Endodermal cell (in vitro differentiated cells): ENCODE measurements around the gene B4GALNT1. TPM values are rescaled to one million over a fixed set of nuclear protein-coding genes. Genes with fewer than 3 reads are reported as not detected.

Experiments
- DNase-seq: peaks from one replicate; pipeline ENCODE4 v3.0.0-alpha.2; 2017
- H3K27ac ChIP-seq: 2 replicates; pipeline ENCODE4 v1.5.1; 2013; ENCODE audit warnings: mild to moderate bottlenecking, low read depth, low read length, moderate library complexity
- H3K27me3 ChIP-seq: 2 replicates; pipeline ENCODE4 v1.6.1; 2013; ENCODE audit warnings: mild to moderate bottlenecking, low read length, moderate library complexity; ENCODE audit not compliant: insufficient read depth, control insufficient read depth, poor library complexity, severe bottlenecking
- H3K36me3 ChIP-seq: 2 replicates; pipeline ENCODE4 v1.7.0; 2013; ENCODE audit warnings: mild to moderate bottlenecking, low read length, moderate library complexity; ENCODE audit not compliant: control insufficient read depth, insufficient read depth
- H3K4me1 ChIP-seq: one replicate; pipeline ENCODE4 v1.7.0; 2013; ENCODE audit warnings: low read length; ENCODE audit not compliant: control insufficient read depth, insufficient read depth
- H3K4me3 ChIP-seq: 2 replicates; pipeline ENCODE4 v1.5.1; 2013; ENCODE audit warnings: mild to moderate bottlenecking, low read length, moderate library complexity
- H3K9ac ChIP-seq: 2 replicates; pipeline ENCODE4 v1.6.1; 2013; ENCODE audit warnings: mild to moderate bottlenecking, low read length, moderate library complexity; ENCODE audit not compliant: poor library complexity, severe bottlenecking; ENCODE audit errors: extremely low read depth
- H3K9me3 ChIP-seq: 2 replicates; pipeline ENCODE4 v1.6.1; 2013; ENCODE audit warnings: mild to moderate bottlenecking, low read length, moderate library complexity; ENCODE audit not compliant: control insufficient read depth
- H3K27ac Mint-ChIP-seq: 2 replicates; pipeline ENCODE4 v1.8.0; 2020; ENCODE audit warnings: mixed read lengths
- H3K27me3 Mint-ChIP-seq: 2 replicates; pipeline ENCODE4 v1.8.0; 2021; ENCODE audit warnings: mild to moderate bottlenecking, mixed read lengths; ENCODE audit not compliant: insufficient read depth
- H3K36me3 Mint-ChIP-seq: 2 replicates; pipeline ENCODE4 v1.8.0; 2020; ENCODE audit warnings: low read depth, mixed read lengths
- H3K4me1 Mint-ChIP-seq: 2 replicates; pipeline ENCODE4 v1.8.0; 2020; ENCODE audit warnings: mixed read lengths
- H3K4me3 Mint-ChIP-seq: 2 replicates; pipeline ENCODE4 v1.8.0; 2020; ENCODE audit warnings: mild to moderate bottlenecking, moderate library complexity, mixed read lengths
- H3K9me3 Mint-ChIP-seq: 2 replicates; pipeline ENCODE4 v1.8.0; 2020; ENCODE audit warnings: mild to moderate bottlenecking, mixed read lengths
- CTCF ChIP-seq: fragments of 200-600 bp; sonication (generic); conservative IDR thresholded peaks from 2 replicates; pipeline ENCODE4 v1.5.0; 2021; ENCODE audit warnings: antibody characterized with exemption, mild to moderate bottlenecking
- WGBS, 2 experiments: methylation state at CpG; one replicate each; pipeline versions ENCODE4 v1.1.5 to v1.1.7; 2013; ENCODE audit warnings: missing lambda C conversion rate in 2 of 2, mixed read lengths in 1 of 2; ENCODE audit not compliant: insufficient coverage in 1 of 2, insufficient read length in 1 of 2; 5-methylcytosine and 5-hydroxymethylcytosine counted together
- total RNA-seq, 2 donors: library from RNA; stranded (reverse); fragmentation: NEBNext Ultra II Directional in 1 of 2; extraction: Animal tissue kit (Norgen Biotek cat#: 25700) in 1 of 2; gene quantifications; 2 replicates in 1 of 2; 3 replicates in 1 of 2; pipeline ENCODE4 v1.2.1, GENCODE V29; 2021

Gene B4GALNT1
- total RNA-seq, 2 donors from 2014 or later: 0.49 to 0.66 TPM

- Histone ChIP-seq H3K9me3 (no peaks in the 10 kb centered on the region), H3K9ac (no peak overlapping the region), H3K36me3 (peaks cover 7% of the 10 kb centered on the region), H3K4me1 (no peaks in the 10 kb centered on the region), H3K4me3 (no peak overlapping the region), H3K27me3 (peaks cover 64% of the 10 kb centered on the region), H3K27ac (no peak overlapping the region)
- no peaks in the 10 kb centered on the region for H3K9me3 Mint-ChIP-seq
- H3K36me3 Mint-ChIP-seq: peaks cover 18% of the 10 kb centered on the region
- DNase-seq: no peak
- no peak overlapping the region for H3K27ac Mint-ChIP-seq
- no peak overlapping the region for H3K4me3 Mint-ChIP-seq
- peaks cover 8% of the 10 kb centered on the region for H3K4me1 Mint-ChIP-seq
- TF ChIP-seq CTCF: no peak
- H3K27me3 Mint-ChIP-seq: peaks cover 88% of the 10 kb centered on the region
- WGBS, 2 experiments: 67 to 85% methylated on average over 3 to 11 of the region's 11 CpGs
Measured at GRCh38 chr12:57614948-57615500, 18.0 kb downstream of the B4GALNT1 start.

- Histone ChIP-seq H3K9ac (no peak overlapping the region), H3K27ac (no peak overlapping the region), H3K4me3 (no peak overlapping the region), H3K36me3 (peaks cover 7% of the 10 kb centered on the region), H3K27me3 (peaks cover 60% of the 10 kb centered on the region), H3K4me1 (no peaks in the 10 kb centered on the region), H3K9me3 (no peaks in the 10 kb centered on the region)
- H3K9me3 Mint-ChIP-seq: no peaks in the 10 kb centered on the region
- H3K27ac Mint-ChIP-seq: no peak overlapping the region
- H3K36me3 Mint-ChIP-seq: peaks cover 18% of the 10 kb centered on the region
- no peak overlapping the region for H3K4me3 Mint-ChIP-seq
- H3K27me3 Mint-ChIP-seq: peaks cover 86% of the 10 kb centered on the region
- TF ChIP-seq CTCF: no peak
- DNase-seq: peak; percentile 91
- WGBS, 2 experiments: 71 to 98% methylated on average over 6 to 14 of the region's 14 CpGs
- peaks cover 10% of the 10 kb centered on the region for H3K4me1 Mint-ChIP-seq
Measured at GRCh38 chr12:57614178-57614947, 18.6 kb downstream of the B4GALNT1 start.

GRCh38 chr12:57613427-57614109 is 19.4 kb downstream of the B4GALNT1 start:
- 92 to 98% methylated on average over 8 to 10 of the region's 10 CpGs for WGBS, 2 experiments
- H3K4me3 Mint-ChIP-seq: no peak overlapping the region
- no peaks in the 10 kb centered on the region for H3K4me1 ChIP-seq
- no peak for DNase-seq
- no peak for TF ChIP-seq CTCF
- H3K36me3 Mint-ChIP-seq: peaks cover 20% of the 10 kb centered on the region
- no peak overlapping the region for H3K4me3 ChIP-seq
- no peaks in the 10 kb centered on the region for H3K9me3 Mint-ChIP-seq
- H3K9me3 ChIP-seq: no peaks in the 10 kb centered on the region
- H3K27ac Mint-ChIP-seq: no peak overlapping the region
- H3K9ac ChIP-seq: no peak overlapping the region
- H3K27me3 Mint-ChIP-seq: peaks cover 81% of the 10 kb centered on the region
- H3K27me3 ChIP-seq: peaks cover 53% of the 10 kb centered on the region
- H3K27ac ChIP-seq: no peak overlapping the region
- H3K4me1 Mint-ChIP-seq: peaks cover 8% of the 10 kb centered on the region
- peaks cover 10% of the 10 kb centered on the region for H3K36me3 ChIP-seq
